ENCODE results near the gene MSI2.

Gene MSI2

GRCh38 chr17:57670769-57671569 lies 414.6 kb downstream of the MSI2 start:
- no peak for DNase-seq

GRCh38 chr17:57671667-57672632 lies 415.6 kb downstream of the MSI2 start:
- DNase-seq: peak in 54 of 56 donors; percentile 15 to 83 (median 66)

- DNase-seq: no peak
Observed at GRCh38 chr17:57672971-57673370, 416.6 kb downstream of the MSI2 start.

- DNase-seq: peak in 20 of 56 donors; percentile 22 to 57 (median 36)
Observed at GRCh38 chr17:57674894-57675293, 418.6 kb downstream of the MSI2 start.

DNA sequence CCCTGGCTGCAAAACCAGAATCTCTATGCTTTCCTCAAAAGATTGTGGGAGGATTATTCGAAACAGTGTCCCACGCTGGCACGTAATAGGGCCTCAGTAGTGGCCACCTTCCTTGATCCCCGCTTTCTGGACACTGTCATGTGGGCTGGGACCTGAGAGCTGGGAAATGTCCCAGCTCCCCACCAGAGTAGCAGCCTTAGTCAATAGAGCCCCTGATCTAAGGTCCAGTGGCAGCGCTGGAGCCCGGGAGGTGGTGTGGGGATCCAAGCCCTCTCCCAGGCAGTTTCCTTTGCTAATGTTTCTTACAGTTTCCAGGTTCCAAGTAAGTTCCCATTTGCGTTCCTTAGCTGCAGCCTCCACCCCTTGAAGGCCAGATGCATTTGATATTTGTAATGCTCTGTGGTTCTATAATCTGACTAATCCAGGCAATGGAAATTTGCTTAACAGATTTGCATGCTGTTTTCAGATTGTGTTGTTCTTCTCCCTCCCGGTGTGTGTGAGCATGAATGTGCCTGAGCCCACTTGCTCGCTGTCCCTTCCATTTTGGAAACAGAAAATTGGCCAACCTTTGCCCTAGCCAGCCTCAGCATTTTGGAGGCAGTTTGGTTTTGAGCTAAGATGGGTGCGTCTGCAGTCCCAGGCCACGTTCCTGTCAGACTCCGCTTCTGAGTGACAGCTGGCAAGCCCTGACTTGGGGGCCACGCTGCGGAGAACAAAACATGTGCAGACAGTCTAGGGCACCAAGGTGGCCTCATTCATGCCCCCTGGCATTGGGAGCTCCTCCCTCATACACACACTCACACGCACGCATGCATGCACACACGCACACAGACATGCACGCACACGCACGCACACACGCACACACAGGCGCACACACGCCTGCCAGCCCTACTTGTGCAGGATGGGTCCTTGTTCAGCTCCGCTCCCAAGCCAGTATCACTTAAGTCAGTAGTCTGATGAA lies 419.4 kb downstream of the MSI2 start:
- DNase-seq: no peak

- DNase-seq: no peak
Observed at GRCh38 chr17:57676543-57676942, 420.2 kb downstream of the MSI2 start.

DNA sequence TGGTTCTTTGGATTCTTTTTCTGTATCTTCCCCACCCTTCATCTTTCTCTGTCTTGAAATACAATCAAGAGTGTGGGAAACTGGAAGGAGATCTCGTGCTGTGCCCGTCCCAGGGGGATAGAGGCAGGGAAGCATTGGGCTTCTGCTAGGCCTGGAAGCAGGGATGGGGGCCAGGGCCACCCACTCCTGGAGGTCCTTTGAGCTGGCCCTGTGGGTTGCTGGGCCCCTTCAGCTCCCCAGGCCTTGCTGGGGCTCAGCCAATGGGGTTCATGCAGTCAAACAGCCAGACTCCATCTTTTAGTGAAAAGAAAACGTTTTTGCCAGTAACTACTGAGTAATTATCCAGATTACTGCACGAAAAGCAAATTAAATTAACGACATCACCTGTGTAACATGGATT lies 421.0 kb downstream of the MSI2 start:
- DNase-seq: no peak

- no peak for DNase-seq
Observed at GRCh38 chr17:57677858-57678257, 421.5 kb downstream of the MSI2 start.

- no peak for DNase-seq
Observed at GRCh38 chr17:57678393-57678792, 422.1 kb downstream of the MSI2 start.

DNA sequence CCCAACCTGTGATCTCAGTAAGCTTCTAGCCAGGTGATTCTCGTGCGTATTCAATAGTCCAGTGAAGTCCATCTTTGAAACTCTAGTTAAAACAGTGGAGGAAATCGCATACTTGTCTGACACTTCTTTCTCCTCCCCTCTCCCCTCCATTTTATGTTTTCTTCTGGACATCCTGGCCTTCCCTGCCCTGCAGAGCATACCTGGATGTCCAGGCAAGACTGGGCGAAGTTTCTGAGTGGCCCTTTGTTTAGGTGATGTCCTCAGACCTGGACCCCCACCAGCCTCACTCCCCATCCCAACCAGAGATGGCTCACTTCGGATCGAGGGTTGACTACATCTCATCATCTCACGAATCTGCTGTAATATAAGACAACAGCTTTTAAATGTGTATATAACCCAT lies 423.0 kb downstream of the MSI2 start:
- DNase-seq: no peak

- no peak for DNase-seq
Observed at GRCh38 chr17:57679906-57680695, 423.8 kb downstream of the MSI2 start.

GRCh38 chr17:57682701-57683100 lies 426.4 kb downstream of the MSI2 start:
- DNase-seq: no peak

DNA sequence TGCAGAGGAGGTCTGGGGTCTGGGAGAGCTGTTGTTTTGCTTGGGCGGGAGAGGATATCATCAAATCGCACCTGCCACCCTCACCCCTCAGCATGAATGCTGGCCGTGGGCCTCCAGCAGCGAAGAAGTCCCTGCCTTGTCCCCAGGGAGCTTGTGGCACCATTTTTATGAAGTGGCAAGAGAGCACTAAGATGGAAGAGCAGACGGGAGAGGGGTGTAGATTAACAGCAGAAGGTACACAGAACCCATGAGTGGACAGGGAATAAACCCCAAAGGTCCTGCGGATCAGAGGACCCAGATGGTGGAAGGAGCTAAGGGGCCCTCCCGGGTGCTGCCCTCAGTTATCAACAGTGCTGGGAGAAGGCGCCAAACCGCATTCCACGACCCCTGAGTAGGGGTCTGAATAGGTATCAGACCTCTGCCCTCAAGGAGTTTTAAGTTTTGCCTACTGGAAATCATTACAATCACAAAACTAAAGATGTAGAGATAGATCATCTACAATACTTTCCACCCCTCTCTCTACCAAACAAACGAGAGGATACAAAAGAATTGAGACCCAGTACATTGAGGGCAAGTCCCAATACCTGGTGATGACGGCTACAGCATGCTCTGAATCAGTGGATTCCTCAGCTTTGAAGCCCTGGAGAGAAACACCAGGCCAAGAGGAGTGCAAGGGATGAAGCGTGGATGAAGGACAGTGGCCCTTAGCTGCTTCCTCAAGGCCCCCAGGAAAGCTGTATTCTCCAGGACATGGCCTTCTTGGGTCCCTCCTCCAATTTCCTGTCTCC lies 428.6 kb downstream of the MSI2 start:
- no peak for DNase-seq

- DNase-seq: no peak
Observed at GRCh38 chr17:57685499-57686132, 429.3 kb downstream of the MSI2 start.

GRCh38 chr17:57687642-57688041 lies 431.3 kb downstream of the MSI2 start:
- no peak for DNase-seq

- DNase-seq: no peak
Observed at GRCh38 chr17:57689254-57689653, 432.9 kb downstream of the MSI2 start.

DNA sequence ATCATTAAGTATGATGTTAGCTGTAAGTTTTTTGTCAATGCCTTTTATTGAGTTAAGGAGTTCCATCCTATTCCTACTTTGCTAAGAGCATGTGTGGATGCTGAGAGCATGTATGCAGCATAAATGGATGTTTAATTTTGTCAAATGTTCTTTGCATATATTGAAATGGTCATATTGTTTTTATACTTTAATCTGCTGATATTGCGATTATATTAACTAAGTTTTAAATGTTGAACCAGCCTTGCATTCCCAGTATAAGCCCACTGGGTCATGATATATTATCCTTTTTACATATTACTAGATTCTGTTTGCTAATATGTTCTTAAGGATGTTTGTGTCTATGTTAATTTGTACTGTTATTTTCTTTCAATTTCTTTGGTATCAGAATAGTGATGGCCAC lies 435.6 kb downstream of the MSI2 start:
- no peak for DNase-seq

GRCh38 chr17:57692770-57693169 lies 436.4 kb downstream of the MSI2 start:
- DNase-seq: no peak

- DNase-seq: no peak
Observed at GRCh38 chr17:57694051-57694450, 437.7 kb downstream of the MSI2 start.

Data from amygdala (tissue), 56 donors.